ENCODE measurements around the gene OTOGL.

Gene OTOGL

GRCh38 chr12:80415466-80415865, 316.1 kb downstream of the OTOGL start:
- H3K4me1 ChIP-seq (ENCODE audit: control insufficient read depth in 1 of 2, insufficient read depth in 2 of 2, low read length in 2 of 2) = no peaks in the 10 kb centered on the region
- H3K9me3 ChIP-seq (ENCODE audit: control insufficient read depth in 1 of 2, low read length in 2 of 2) = no peaks in the 10 kb centered on the region
- H3K27ac ChIP-seq (ENCODE audit: low read depth, low read length) = no peak overlapping the region
- H3K36me3 ChIP-seq (ENCODE audit: control insufficient read depth in 1 of 2, insufficient read depth in 2 of 2, low read length in 2 of 2) = no peaks in the 10 kb centered on the region
- no peak overlapping the region for H3K9ac ChIP-seq (ENCODE audit: low read depth in 1 of 2, low read length in 2 of 2)
- H3K27me3 ChIP-seq (ENCODE audit: control insufficient read depth in 1 of 2, insufficient read depth in 2 of 2, low read length in 2 of 2) = no peaks in the 10 kb centered on the region
- no peak overlapping the region for H3K4me3 ChIP-seq (ENCODE audit: low read depth in 1 of 2, low read length in 2 of 2)

- no peaks in the 10 kb centered on the region for H3K4me1 ChIP-seq (ENCODE audit: control insufficient read depth in 1 of 2, insufficient read depth in 2 of 2, low read length in 2 of 2)
These were observed 320.3 kb downstream of the OTOGL start for GRCh38 chr12:80419644-80420043.

GRCh38 chr12:80420075-80420474, 320.7 kb downstream of the OTOGL start:
- Histone ChIP-seq H3K27me3 (ENCODE audit: control insufficient read depth in 1 of 2, insufficient read depth in 2 of 2, low read length in 2 of 2) (no peaks in the 10 kb centered on the region), H3K9me3 (ENCODE audit: control insufficient read depth in 1 of 2, low read length in 2 of 2) (no peaks in the 10 kb centered on the region), H3K4me3 (ENCODE audit: low read depth in 1 of 2, low read length in 2 of 2) (no peak overlapping the region), H3K4me1 (ENCODE audit: control insufficient read depth in 1 of 2, insufficient read depth in 2 of 2, low read length in 2 of 2) (no peaks in the 10 kb centered on the region), H3K9ac (ENCODE audit: low read depth in 1 of 2, low read length in 2 of 2) (no peak overlapping the region), H3K27ac (ENCODE audit: low read depth, low read length) (no peak overlapping the region), H3K36me3 (ENCODE audit: control insufficient read depth in 1 of 2, insufficient read depth in 2 of 2, low read length in 2 of 2) (no peaks in the 10 kb centered on the region)

More at GRCh38 chr12:80419644-80420043, 320.3 kb downstream of the OTOGL start:
- no peak overlapping the region for H3K4me3 ChIP-seq (ENCODE audit: low read depth in 1 of 2, low read length in 2 of 2)
- H3K36me3 ChIP-seq (ENCODE audit: control insufficient read depth in 1 of 2, insufficient read depth in 2 of 2, low read length in 2 of 2) = no peaks in the 10 kb centered on the region
- no peak overlapping the region for H3K9ac ChIP-seq (ENCODE audit: low read depth in 1 of 2, low read length in 2 of 2)
- no peaks in the 10 kb centered on the region for H3K27me3 ChIP-seq (ENCODE audit: control insufficient read depth in 1 of 2, insufficient read depth in 2 of 2, low read length in 2 of 2)
- no peaks in the 10 kb centered on the region for H3K9me3 ChIP-seq (ENCODE audit: control insufficient read depth in 1 of 2, low read length in 2 of 2)
- H3K27ac ChIP-seq (ENCODE audit: low read depth, low read length) = no peak overlapping the region

- no peaks in the 10 kb centered on the region for H3K36me3 ChIP-seq (ENCODE audit: control insufficient read depth in 1 of 2, insufficient read depth in 2 of 2, low read length in 2 of 2)
- H3K4me3 ChIP-seq (ENCODE audit: low read depth in 1 of 2, low read length in 2 of 2) = no peak overlapping the region
- H3K27ac ChIP-seq (ENCODE audit: low read depth, low read length) = no peak overlapping the region
- no peaks in the 10 kb centered on the region for H3K4me1 ChIP-seq (ENCODE audit: control insufficient read depth in 1 of 2, insufficient read depth in 2 of 2, low read length in 2 of 2)
- no peaks in the 10 kb centered on the region for H3K27me3 ChIP-seq (ENCODE audit: control insufficient read depth in 1 of 2, insufficient read depth in 2 of 2, low read length in 2 of 2)
- no peak overlapping the region for H3K9ac ChIP-seq (ENCODE audit: low read depth in 1 of 2, low read length in 2 of 2)
- H3K9me3 ChIP-seq (ENCODE audit: control insufficient read depth in 1 of 2, low read length in 2 of 2) = no peaks in the 10 kb centered on the region
These were observed 323.2 kb downstream of the OTOGL start for GRCh38 chr12:80422550-80422949.
